HepG2 (cell line): Measurements from ENCODE around the gene CEP250. TPM values are rescaled to one million over a fixed set of nuclear protein-coding genes. Genes with fewer than 3 reads are reported as not detected.

Experiments
- ETV5 ChIP-seq: IDR thresholded peaks from 2 replicates; pipeline ENCODE4 v1.6.1; 2018; ENCODE audit warnings: missing biosample characterization, missing genetic modification reagents, inconsistent platforms, borderline replicate concordance
- GATAD1 ChIP-seq: IDR thresholded peaks from 2 replicates; pipeline ENCODE4 v1.6.1; 2016; ENCODE audit warnings: missing genetic modification reagents, missing compliant biosample characterization
- GPN1 ChIP-seq: sonication (generic); formaldehyde crosslinking; IDR thresholded peaks from 2 replicates; pipeline ENCODE4 v1.5.1; 2020; ENCODE audit warnings: missing genetic modification reagents, borderline replicate concordance
- KAT2B ChIP-seq: fragments of 150-350 bp; IDR thresholded peaks from 2 replicates; pipeline ENCODE4 v1.6.1; 2014; ENCODE audit warnings: low read depth, low read length, borderline replicate concordance
- KDM2A ChIP-seq: sonication (generic); formaldehyde crosslinking; IDR thresholded peaks from 2 replicates; pipeline ENCODE4 v1.4.0; 2020; ENCODE audit warnings: low read depth, missing genetic modification reagents, borderline replicate concordance
- KDM5A ChIP-seq: fragments of 200-600 bp; sonication (generic); IDR thresholded peaks from 2 replicates; pipeline ENCODE4 v1.7.0; 2018; ENCODE audit warnings: antibody characterized with exemption, mild to moderate bottlenecking, low read length, borderline replicate concordance
- MED13 ChIP-seq: sonication (generic); formaldehyde crosslinking; IDR thresholded peaks from 2 replicates; pipeline ENCODE4 v1.5.0; 2020; ENCODE audit warnings: missing genetic modification reagents
- NR2F2 ChIP-seq: IDR thresholded peaks from 2 replicates; pipeline ENCODE4 v1.6.1; 2012; ENCODE audit warnings: low read depth, inconsistent platforms, borderline replicate concordance
- PHF20 ChIP-seq: sonication (generic); formaldehyde crosslinking; IDR thresholded peaks from 2 replicates; pipeline ENCODE4 v1.5.0; 2020; ENCODE audit warnings: mild to moderate bottlenecking, missing genetic modification reagents
- SIX1 ChIP-seq: sonication (generic); formaldehyde crosslinking; IDR thresholded peaks from 2 replicates; pipeline ENCODE4 v1.4.0; 2020; ENCODE audit warnings: missing genetic modification reagents, borderline replicate concordance
- TBP ChIP-seq: sonication (generic); formaldehyde crosslinking; IDR thresholded peaks from 2 replicates; pipeline ENCODE4 v1.5.0; 2020; ENCODE audit warnings: missing genetic modification reagents
- ZNF331 ChIP-seq: sonication (generic); formaldehyde crosslinking; IDR thresholded peaks from 2 replicates; pipeline ENCODE4 v1.4.0; 2020; ENCODE audit warnings: missing genetic modification reagents
- ZNF382 ChIP-seq: sonication (generic); formaldehyde crosslinking; IDR thresholded peaks from 2 replicates; pipeline ENCODE4 v1.5.0; 2020; ENCODE audit warnings: missing genetic modification reagents, mild to moderate bottlenecking, borderline replicate concordance
- ZNF430 ChIP-seq: sonication (generic); formaldehyde crosslinking; IDR thresholded peaks from 2 replicates; pipeline ENCODE4 v1.9.0; 2021; ENCODE audit warnings: mild to moderate bottlenecking, missing genetic modification reagents
- ZNF577 ChIP-seq: sonication (generic); formaldehyde crosslinking; IDR thresholded peaks from 2 replicates; pipeline ENCODE4 v1.4.0; 2020; ENCODE audit warnings: mild to moderate bottlenecking, low read depth, missing genetic modification reagents, borderline replicate concordance
- ZNF792 ChIP-seq: IDR thresholded peaks from 2 replicates; pipeline ENCODE4 v1.6.1; 2016
- ZNF841 ChIP-seq: sonication (generic); formaldehyde crosslinking; IDR thresholded peaks from 2 replicates; pipeline ENCODE4 v1.8.1; 2023; ENCODE audit warnings: missing genetic modification reagents, borderline replicate concordance
- polyA plus RNA-seq, 8 experiments: library from polyadenylated mRNA; depleted of rRNA in 3 of 8; stranded (reverse) in 7 of 8; unstranded in 1 of 8; fragments of >200 nt; fragmentation: Illumina TruSeq in 4 of 8; extraction: Trizol in 4 of 8; gene quantifications; 2 replicates each; pipeline versions ENCODE4 v1.2.1 to v1.2.3, GENCODE V29; 2011 to 2016; ENCODE audit warnings: low read depth in 4 of 8, missing spikeins in 1 of 8, mixed read lengths in 1 of 8; ENCODE audit not compliant: insufficient read depth in 1 of 8
- total RNA-seq, 5 experiments: library from RNA; depleted of rRNA; stranded (reverse); fragments of >200 nt; fragmentation: Illumina TruSeq; extraction: Trizol; gene quantifications; 2 replicates each; pipeline ENCODE4 v1.2.3, GENCODE V29; 2016; ENCODE audit warnings: low read depth in 1 of 5
- TF ChIP-seq, protein P1 (sequence below): sonication (generic); formaldehyde crosslinking; IDR thresholded peaks from 2 replicates; pipeline ENCODE4 v1.5.0; 2020; ENCODE audit warnings: mild to moderate bottlenecking, missing genetic modification reagents
- TF ChIP-seq, protein P2 (sequence below): sonication (generic); formaldehyde crosslinking; IDR thresholded peaks from 2 replicates; pipeline ENCODE4 v1.9.0; 2021; ENCODE audit warnings: missing genetic modification reagents, mild to moderate bottlenecking, borderline replicate concordance
- TF ChIP-seq, protein P3 (sequence below): IDR thresholded peaks from 2 replicates; pipeline ENCODE4 v1.6.1; 2016; ENCODE audit warnings: missing compliant biosample characterization, missing genetic modification reagents, borderline replicate concordance
- TF ChIP-seq, protein P4 (sequence below): sonication (generic); formaldehyde crosslinking; conservative IDR thresholded peaks from 2 replicates; pipeline ENCODE4 v1.5.0; 2020; ENCODE audit warnings: missing genetic modification reagents
- TF ChIP-seq, protein P5 (sequence below): IDR thresholded peaks from 2 replicates; pipeline ENCODE4 v1.6.1; 2016; ENCODE audit warnings: missing genetic modification reagents, missing compliant biosample characterization

CEP250 gene
- total and polyA plus RNA-seq, 2 of the 13 experiments (the other 11 are each of a cell fraction or from before 2014, with no cell fraction given): 28.8 to 55.3 TPM

DNA sequence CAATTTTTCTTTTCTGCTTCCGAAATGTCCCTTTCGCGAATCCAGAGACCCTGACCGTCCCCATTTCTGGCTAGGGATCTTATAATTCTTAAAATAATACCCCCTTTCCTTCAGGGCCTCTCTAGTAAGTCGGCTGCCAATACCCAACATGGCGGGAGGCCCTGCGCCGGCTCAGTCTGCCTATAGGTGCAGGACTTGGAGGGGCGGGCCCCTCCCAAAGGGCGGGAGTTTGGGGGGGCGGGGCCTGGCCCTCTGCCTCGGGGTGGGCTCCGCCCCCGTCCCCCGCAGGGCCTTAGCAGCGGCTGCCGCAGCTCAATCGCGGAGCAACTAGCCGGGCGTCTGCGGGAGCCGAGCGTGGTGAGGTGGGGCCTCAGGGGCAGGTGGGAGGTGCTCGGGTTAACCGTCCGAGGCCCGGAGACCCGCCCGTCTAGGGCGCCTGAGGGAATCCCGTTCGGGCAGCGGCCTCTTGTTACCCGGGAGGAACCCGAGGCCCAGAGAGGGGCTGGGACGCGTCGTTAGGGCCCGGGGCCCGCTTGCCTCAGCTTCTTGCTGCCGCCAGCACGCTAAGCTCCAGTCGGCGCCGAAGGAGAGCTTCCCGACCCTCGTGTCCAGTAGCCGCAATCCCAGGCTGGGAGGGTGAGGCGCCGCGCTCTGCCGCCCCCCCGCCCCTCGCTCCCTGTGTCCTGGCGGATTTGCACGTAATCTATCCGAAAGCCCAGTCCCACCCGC, at the start of gene CEP250 (continued):
- TF ChIP-seq KDM2A: peak; percentile 88; the same call in 1 of the 2 replicates
- TF ChIP-seq KAT2B: no peak
- no peak for TF ChIP-seq ZNF577 (CRISPR knock-in tag)
- peak; percentile 82; the same call in 1 of the 2 replicates for TF ChIP-seq ZNF430 (CRISPR knock-in tag)
- peak; percentile 79 for TF ChIP-seq ZNF331
- peak; percentile 55 for TF ChIP-seq SIX1 (CRISPR knock-in tag)
- TF ChIP-seq, protein P1, sequence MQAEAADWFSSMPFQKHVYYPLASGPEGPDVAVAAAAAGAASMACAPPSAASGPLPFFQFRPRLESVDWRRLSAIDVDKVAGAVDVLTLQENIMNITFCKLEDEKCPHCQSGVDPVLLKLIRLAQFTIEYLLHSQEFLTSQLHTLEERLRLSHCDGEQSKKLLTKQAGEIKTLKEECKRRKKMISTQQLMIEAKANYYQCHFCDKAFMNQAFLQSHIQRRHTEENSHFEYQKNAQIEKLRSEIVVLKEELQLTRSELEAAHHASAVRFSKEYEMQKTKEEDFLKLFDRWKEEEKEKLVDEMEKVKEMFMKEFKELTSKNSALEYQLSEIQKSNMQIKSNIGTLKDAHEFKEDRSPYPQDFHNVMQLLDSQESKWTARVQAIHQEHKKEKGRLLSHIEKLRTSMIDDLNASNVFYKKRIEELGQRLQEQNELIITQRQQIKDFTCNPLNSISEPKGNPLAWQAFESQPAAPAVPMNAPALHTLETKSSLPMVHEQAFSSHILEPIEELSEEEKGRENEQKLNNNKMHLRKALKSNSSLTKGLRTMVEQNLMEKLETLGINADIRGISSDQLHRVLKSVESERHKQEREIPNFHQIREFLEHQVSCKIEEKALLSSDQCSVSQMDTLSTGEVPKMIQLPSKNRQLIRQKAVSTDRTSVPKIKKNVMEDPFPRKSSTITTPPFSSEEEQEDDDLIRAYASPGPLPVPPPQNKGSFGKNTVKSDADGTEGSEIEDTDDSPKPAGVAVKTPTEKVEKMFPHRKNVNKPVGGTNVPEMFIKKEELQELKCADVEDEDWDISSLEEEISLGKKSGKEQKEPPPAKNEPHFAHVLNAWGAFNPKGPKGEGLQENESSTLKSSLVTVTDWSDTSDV (CRISPR knock-in tag): no peak; the same call in 1 of the 2 replicates
- peak; percentile 72; the same call in 1 of the 2 replicates for TF ChIP-seq PHF20 (CRISPR knock-in tag)
- TF ChIP-seq TBP (CRISPR knock-in tag): peak; percentile 65; the same call in 1 of the 2 replicates
- TF ChIP-seq GATAD1: no peak; the same call in 1 of the 2 replicates
- TF ChIP-seq, protein P2, sequence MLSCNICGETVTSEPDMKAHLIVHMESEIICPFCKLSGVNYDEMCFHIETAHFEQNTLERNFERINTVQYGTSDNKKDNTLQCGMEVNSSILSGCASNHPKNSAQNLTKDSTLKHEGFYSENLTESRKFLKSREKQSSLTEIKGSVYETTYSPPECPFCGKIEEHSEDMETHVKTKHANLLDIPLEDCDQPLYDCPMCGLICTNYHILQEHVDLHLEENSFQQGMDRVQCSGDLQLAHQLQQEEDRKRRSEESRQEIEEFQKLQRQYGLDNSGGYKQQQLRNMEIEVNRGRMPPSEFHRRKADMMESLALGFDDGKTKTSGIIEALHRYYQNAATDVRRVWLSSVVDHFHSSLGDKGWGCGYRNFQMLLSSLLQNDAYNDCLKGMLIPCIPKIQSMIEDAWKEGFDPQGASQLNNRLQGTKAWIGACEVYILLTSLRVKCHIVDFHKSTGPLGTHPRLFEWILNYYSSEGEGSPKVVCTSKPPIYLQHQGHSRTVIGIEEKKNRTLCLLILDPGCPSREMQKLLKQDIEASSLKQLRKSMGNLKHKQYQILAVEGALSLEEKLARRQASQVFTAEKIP (CRISPR knock-in tag): no peak
- peak; percentile 33; the same call in 1 of the 2 replicates for TF ChIP-seq ETV5 (CRISPR knock-in tag)
- TF ChIP-seq, protein P3, sequence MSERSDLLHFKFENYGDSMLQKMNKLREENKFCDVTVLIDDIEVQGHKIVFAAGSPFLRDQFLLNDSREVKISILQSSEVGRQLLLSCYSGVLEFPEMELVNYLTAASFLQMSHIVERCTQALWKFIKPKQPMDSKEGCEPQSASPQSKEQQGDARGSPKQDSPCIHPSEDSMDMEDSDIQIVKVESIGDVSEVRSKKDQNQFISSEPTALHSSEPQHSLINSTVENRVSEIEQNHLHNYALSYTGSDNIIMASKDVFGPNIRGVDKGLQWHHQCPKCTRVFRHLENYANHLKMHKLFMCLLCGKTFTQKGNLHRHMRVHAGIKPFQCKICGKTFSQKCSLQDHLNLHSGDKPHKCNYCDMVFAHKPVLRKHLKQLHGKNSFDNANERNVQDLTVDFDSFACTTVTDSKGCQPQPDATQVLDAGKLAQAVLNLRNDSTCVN: peak; percentile 52
- no peak; the same call in 1 of the 2 replicates for TF ChIP-seq NR2F2
- TF ChIP-seq, protein P4, sequence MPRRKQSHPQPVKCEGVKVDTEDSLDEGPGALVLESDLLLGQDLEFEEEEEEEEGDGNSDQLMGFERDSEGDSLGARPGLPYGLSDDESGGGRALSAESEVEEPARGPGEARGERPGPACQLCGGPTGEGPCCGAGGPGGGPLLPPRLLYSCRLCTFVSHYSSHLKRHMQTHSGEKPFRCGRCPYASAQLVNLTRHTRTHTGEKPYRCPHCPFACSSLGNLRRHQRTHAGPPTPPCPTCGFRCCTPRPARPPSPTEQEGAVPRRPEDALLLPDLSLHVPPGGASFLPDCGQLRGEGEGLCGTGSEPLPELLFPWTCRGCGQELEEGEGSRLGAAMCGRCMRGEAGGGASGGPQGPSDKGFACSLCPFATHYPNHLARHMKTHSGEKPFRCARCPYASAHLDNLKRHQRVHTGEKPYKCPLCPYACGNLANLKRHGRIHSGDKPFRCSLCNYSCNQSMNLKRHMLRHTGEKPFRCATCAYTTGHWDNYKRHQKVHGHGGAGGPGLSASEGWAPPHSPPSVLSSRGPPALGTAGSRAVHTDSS (CRISPR knock-in tag): 0 out of 2 replicates have a peak, but pooled peaks have one; percentile 78
- no peak for TF ChIP-seq ZNF382 (CRISPR knock-in tag)
- TF ChIP-seq MED13 (CRISPR knock-in tag): no peak
- no peak for TF ChIP-seq ZNF841
- TF ChIP-seq, protein P5, sequence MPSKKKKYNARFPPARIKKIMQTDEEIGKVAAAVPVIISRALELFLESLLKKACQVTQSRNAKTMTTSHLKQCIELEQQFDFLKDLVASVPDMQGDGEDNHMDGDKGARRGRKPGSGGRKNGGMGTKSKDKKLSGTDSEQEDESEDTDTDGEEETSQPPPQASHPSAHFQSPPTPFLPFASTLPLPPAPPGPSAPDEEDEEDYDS: 0 out of 2 replicates have a peak, but pooled peaks have one; percentile 71
- TF ChIP-seq KDM5A: peak; percentile 84; the same call in 1 of the 2 replicates
- peak; percentile 58; the same call in 1 of the 2 replicates for TF ChIP-seq ZNF792
- no peak; the same call in 1 of the 2 replicates for TF ChIP-seq GPN1 (CRISPR knock-in tag)
